ENCODE data around the gene NBEA.
"Not testable (repeated sequence)": the region's sequence is repeated elsewhere in the genome, so short reads cannot be mapped to it uniquely, and the experiment has no call there.

NBEA gene

DNA sequence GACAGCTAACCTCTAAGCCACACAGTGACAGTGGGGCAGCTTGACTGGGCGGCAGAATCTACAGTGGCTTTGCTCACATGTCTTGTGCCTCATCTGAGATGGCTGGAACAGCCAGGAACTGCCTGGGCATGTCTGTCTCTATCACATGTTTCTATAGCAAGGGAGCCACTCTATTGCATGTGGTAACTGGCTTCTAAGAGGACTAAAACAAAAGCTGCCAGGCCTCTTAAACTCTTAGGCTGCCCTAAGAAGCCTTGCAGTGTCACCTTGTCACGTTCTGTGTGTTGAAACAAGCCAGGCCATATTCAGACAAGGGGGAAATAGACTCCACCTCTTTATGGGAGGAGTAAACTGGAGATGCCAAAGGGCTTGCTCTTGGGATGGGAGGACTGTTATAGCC lies 657.3 kb downstream of the NBEA start:
- FAIRE-seq, result no peak

DNA sequence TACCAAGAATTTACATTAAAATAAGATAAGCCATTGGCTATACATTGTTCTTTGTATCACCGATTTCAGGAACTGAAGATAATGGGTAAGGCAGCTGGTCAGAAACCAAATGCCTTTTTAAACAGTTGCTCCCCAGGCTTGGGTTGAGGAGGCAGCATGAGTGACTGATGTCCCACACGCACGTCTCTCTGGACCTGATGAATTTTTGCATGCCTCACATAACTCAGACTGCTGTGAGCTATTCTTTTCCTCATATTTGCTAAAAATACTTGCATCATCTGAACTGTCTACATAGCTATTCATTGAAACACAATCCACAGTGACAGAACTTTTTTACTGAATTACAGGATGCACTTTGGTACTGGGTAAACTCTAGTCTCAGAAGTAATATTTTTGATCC lies 658.1 kb downstream of the NBEA start:
- FAIRE-seq, result no peak

DNA sequence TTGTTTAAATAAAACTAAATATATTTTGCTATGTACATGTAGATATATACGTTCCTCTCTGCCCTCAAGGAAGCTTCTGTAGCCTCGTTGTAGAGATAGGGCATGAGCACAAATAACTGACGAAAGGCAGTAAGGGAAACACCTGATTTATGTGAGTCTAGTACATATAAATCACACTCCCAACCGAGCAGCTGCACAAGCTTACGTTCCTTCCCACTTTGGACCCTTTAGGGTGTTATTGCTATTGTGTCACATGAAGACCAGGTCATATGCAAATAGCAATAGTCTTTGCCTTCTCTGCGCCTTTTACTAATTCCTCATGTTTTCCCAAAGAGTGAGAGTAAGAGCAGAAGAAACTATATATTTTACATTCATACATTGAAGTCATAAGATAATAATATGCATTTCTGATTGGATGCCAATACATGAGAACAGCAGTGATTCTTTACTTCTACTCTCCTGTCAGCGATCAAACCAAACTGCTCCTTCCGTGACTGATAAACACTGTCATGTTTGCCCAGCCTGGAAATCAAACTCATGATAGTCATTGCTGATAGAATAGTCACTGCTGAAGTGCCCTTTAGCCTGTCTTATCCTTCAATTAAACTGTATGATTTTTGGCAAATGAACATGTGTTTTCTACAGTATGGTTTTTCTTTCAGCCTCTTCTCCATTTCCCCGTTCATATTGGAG lies 661.7 kb downstream of the NBEA start:
- FAIRE-seq, result no peak

DNA sequence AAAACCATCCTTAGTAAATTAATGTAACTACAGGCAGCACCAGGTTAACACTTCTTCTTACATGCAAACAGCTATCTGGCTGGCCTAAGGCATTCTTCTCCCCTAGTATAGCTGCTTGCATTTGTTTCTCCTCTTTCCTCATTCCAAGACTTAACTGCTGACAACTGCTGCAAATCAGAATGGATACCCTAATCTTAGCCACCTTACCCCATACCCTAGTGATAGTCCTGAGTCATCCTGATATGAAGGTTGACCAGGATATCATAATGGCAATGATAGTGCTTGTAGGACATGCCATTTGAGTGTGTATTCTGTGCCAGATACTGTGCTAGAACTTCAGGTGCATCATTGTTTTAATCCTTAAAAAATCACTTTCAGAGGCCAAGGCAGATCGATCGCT lies 672.6 kb downstream of the NBEA start:
- FAIRE-seq, result no peak

DNA sequence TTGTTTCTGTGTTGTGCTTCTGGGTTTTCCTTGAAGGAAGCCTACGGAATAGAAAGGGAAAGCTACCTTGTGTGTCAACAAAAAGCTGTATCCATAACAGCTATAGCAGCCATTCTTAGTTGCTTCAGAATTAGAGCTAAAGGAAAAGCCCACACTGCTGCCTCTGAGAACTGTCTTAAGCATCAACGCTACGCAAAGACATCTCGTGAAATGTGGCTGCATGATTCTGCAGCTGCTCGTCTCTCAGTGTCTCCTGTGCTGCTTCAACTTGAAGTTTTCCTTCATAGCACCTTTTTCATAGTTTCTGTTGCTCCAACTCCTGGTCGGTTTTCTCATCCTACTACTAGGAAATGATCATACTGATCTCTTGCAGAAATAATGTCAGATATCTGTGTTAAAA lies 675.4 kb downstream of the NBEA start:
- no peak for FAIRE-seq

DNA sequence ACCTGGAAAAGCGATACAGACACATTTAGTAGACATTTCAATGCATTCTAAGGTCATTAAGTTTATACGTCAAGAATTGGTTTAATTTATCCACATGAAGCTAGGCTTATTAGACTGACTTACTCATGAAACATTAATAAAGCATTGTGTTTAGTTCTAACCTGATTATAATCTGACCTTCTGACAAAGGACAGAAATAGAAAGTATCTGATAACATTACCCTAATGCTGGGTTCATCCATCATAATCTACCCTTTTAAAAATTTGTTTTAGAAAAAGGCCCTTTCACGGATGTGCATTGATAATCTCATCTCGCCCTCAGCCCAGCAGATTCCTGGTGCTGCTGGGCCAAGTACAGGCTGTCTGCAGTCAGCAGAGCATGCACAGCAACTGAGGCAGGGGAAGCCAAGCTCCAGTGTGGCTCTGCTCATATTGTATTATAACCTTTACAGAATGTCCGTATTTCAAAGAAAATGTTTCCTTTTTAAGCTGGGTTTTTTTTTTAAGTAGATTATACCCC lies 676.6 kb downstream of the NBEA start:
- FAIRE-seq, result no peak

DNA sequence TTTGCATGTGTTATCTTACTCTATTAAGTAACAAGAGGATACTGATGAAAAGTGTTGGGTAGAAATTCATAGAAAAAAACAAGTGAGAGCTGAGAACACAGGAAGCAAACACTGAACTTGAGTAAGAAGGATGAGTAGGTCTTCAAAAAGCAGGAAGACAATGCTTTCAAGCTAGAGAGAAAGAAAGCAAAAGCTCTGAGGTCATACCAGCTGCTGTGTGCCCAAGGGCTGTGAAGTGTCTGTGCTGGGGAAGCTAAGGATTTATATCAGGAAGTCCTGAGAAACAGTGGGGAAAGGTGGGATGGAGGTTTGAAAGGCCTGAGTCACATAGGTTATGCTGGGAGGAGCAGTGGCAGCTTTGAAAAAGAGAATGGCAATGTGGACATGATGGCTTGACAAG lies 679.9 kb downstream of the NBEA start:
- FAIRE-seq, result no peak

DNA sequence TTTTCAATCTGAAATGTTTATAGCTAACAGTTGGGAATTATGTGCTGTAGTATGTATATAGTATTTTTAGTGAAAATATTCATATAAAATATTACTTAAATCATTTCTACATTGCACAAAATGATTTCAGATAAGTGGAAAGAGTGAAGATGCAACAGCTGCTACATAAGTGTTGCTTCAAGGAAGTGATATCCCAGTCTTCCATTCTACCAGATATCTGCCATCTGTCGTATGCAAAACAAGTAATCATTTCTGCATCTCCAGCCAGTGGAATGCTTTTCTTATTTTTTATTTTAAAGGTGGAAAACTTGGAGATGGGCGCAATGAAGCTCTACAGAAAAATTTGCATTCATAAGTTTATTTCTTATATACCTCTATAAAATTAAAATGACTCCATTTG lies 687.0 kb downstream of the NBEA start:
- no peak for FAIRE-seq

DNA sequence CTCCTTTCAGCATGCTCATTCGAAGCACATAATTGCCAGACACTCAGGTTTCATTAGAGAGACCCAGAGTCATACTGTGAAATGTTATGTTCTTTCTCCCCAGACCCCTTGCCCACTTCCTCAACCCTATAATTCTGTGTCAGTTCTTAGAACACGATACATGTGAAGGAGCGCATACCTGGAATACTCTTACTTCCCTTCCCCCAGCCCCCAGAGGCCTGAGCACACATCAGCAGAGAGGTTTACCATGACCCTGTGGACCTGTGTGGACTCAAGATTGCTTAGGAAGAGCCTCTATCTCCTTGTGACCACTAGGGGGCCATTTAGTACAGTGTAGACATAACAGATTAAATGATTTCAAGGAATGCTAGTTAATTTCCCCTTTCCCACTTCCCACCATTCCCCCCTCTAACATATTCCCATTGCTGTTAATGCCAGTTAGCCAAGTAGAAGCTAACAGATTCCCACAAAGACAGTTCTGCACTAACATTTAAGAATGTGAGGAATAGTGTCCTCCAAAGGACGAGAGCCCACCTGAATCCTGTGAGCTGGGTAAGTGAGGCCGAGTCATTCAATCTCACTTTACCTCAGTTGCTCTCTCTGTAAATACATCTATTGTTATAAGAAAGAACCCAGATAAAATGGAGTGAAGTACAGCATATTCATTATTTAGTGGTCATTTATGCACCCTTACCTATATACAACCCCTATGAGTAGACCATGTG lies 688.6 kb downstream of the NBEA start:
- FAIRE-seq, result no peak

DNA sequence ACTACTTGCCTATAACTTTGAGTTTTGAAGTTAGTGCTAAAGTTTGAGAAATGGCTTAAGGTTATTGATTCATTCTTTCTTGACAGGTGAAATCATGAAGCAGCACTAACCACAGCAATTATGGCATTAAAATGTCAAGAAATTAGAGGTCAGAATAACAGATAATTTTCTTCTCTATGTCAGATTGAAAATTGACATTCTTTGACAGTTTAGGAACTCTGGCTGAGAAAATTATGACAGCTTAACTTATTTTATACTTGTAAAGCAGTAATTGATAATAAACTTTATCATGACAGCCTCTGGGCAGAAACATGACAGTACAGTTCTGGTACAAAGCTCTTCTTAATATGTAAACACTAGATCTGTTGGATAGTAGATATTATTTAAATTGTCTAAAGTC lies 689.6 kb downstream of the NBEA start:
- no peak for FAIRE-seq

DNA sequence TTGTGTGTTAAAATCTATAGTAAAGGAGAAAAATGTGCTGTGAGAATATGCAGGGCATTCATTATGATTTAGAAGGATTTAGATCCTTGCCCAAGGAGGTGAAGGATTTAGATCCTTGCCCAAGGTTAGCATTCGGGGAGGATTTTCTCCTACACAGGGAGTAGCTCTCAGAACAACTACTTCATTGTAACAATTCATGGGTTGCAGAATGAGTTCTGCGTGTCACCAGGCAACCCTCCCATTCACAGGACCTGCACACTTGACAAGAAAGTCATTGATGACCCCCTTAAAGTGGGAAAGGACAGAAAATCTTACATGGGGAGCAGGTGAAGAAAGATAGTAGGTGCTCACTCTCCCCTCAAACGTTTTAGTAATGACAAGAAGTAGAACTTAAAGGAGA lies 701.6 kb downstream of the NBEA start:
- FAIRE-seq, result no peak

DNA sequence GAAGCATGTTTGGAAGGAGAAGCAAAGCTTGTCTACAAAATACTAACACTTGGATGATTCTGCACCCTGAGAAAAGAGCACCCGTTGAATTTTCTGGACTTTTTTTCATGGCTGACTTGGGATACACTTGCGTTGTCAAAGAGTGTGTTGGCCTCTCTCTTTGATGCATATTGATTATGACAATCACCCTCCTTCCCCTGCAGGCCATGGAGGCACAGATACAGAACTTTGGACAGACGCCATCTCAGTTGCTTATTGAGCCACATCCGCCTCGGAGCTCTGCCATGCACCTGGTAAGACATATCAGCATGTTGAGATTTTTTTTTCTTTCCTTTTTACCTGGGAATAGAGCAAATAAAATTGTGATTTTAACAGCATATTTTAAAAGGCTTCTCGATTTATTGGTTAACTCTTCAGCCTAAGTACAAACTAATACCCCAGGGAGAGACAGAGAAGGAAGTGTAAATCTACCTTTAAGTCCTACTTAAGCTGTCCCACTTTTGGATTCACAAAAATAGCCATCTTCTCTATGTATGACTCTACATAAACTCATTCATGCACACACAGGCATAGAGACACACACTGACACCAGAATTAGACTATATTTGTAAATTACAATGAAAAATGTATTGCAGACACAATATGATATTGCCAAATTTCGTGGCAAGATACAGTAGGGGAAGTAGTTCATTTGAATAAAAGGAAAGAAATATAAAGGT lies 704.1 kb downstream of the NBEA start:
- FAIRE-seq, result no peak

DNA sequence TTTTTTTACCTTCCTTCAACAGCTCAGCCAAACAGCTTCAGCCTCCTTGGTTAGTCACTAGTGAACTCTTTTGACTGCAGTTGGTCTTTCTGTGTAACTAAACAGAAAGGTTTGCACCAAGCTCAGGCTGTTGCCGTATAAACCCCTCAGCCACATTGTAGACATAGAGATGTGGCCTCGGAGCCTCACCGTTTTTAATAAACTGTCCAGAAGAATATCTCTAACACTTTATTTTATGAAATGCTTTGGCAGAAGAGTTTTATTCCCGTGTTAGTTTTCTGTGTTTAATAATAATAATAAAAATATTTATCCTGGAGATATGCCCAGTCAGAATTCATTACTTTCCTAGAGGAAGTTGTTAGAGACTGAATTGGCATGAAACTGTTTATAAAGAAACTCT lies 706.1 kb downstream of the NBEA start:
- no peak for FAIRE-seq

DNA sequence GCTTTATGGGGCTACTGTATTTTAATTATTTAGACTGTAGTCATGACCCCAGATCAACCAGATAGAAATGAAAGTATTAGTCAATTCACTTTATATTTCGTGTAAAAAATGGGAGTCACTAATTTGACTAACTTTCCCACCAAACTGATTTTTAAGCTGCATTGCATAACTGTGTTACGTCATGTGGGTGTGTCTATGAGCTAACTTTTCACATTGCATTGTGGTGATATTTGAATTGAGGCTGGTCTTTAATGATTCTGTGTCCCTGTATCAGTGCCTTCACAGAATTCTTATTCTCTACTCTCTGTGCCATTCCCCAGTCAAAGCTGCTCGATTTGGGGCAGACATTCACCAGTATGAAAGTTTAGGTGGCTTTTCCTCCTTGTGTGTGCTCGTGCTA lies 707.1 kb downstream of the NBEA start:
- no peak for FAIRE-seq

DNA sequence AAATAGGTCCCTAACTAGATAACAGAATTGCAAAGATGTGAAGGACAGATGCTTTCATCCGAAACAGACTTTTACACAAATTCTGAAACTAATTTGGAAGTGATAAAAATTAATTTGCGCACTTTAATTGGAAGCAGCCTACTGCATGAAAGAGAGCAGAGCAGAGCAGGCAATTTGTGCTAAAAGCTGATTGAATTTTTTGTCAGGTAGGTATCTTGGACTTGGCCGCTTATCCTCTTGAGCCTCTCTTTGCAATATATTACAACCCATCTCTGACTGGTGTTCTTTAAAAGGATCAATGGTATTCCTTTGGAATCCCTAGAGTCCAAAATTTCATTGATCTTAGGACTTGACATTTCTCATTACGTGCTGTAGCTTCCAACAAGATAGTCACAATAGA lies 717.7 kb downstream of the NBEA start:
- FAIRE-seq, result no peak

DNA sequence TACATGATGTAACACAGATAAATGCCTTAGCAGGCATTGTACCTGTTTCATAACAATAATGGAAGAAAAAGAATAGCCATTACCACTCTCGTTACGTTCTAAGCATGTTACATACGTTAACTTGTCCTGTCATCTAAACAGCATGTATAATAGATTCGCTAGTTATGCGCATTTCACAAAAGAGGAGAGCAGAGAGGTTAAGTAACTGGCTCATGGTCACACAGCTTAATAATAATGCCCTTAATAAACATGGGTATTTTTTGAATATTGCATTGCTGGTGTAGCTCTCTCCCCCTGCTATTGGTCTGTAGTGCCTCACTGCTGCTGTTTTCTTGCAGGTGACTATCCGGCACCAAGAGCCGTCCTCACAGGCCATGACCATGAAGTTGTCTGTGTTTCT lies 722.7 kb downstream of the NBEA start:
- no peak for FAIRE-seq

DNA sequence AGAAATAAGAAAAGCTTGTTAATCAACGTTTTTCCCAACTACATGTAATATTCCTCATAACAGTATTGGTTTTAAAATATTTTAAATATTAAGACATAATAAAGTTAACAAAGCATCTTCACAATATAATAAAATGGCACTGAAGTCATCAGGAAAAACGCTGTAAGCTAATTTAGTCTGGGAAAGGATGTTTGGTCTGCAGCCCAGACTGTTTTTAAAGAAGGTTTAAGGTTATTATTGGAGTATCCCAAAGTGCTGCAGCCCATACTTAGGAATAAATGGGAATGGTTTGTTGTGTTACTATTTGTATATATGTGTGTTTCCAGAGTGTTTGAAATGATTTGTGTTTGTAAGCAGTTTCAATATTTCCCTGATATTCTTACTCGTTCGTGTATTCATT lies 727.3 kb downstream of the NBEA start:
- peak; percentile 17 for FAIRE-seq

DNA sequence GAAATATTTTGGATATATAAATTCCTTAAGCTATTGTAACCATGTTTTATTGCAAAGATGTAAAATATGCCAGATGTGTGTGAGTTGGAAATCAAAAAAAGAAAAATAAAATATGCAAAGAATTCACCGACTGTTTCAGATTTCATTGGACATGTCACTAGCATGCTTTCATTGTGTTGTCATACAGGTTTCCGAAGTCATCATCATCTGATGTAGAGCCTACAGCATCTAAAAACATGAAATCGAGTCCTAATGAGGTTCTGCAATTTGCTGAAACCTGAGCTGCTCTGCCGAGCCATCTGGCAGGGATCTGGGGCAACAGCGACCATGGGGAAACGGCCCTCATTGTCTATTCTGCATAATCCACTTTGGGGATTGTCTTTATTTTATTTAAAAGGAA lies 730.5 kb downstream of the NBEA start:
- no peak for FAIRE-seq

DNA sequence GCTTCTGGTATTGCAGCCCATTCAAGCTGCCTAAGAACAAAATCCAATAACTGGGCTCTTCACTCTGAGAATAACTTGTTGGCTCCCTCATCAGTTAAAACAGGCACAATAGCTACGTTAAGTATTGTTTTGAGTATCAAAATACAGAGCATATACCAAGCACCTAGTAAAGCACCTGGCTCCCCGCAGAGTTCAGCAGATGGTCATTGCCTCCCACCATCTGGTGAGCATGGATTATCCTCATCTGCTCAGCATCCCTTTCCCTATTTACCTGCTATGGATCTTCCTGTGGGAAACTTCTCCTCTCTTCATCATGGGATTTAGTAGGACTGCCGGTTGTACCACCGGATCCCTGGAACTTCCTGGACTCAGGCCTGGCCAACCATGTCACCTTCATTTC lies 733.6 kb downstream of the NBEA start:
- no peak for FAIRE-seq

DNA sequence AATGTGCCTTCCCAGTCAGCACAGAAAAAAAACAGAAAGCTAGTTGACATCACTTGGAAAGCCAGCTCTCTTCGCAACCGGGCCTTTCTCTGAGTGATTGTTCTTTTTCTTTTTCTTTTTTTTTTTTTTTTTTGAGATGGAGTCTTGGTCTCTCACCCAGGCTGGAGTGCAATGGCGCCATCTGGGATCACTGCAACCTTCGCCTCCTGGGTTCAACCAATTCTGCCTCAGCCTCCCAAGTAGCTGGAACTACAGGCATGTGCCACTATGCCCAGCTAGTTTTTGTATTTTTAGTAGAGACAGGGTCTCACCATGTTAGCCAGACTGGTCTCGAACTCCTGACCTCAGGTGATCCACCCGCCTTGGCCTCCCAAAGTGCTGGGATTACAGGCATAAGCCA lies 735.8 kb downstream of the NBEA start:
- not testable (repeated sequence) for FAIRE-seq

DNA sequence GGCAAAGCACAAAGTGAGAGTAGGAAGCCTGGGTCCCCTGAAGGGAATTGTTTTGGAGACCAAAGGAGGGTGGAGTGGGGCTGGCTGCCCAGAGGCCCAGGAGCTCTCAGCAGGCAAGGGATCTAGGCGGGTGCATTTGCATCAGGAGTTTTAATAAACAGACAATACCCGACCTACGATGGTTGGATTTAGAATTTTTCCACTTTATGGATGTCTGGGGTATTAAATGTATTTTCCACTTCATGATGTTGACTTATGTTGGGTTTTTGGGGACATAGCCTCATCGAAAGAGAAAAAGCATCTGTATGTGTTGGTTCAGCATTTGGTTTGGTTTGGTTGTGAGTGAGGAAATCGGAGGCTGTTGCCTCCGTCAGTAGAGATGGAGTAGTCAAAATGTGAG lies 739.6 kb downstream of the NBEA start:
- no peak for FAIRE-seq

DNA sequence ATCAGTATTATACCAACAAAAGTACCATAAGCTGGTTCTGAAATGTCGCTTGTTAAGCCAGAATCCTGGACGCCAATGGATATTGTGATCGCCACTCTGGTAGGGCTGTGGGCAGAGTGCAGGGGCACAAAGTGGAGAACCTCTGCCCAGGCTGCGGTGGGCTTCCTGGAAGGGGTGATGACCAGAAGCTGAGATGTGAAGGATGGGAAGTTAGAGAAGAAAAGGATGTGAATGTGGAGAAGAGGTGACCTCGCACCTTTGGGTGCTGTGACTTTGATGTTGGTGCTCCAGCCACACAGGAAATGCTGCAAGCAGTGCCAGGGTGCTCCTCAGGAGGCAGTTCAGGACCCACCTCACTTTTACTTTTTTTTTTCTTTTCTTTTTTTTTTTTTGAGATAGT lies 742.4 kb downstream of the NBEA start:
- no peak for FAIRE-seq

DNA sequence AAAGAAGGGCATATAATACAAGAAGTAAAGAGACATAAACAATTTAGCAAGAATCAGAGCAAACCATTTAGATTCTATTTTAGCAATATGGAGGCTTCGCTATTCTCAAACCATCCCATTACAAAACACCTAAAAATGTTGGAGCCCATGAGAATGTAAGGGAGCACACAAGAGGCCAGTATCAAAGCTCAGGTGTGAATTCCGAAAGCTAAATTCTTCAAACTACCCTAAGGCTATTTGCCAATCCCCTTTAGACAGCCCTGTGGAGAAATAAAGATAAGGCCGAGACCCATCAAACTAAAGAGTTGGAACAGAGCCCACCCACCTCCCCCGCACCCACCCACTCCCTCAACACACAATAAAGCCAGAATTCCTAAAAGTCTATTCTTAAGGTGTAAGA lies 745.3 kb downstream of the NBEA start:
- no peak for FAIRE-seq

DNA sequence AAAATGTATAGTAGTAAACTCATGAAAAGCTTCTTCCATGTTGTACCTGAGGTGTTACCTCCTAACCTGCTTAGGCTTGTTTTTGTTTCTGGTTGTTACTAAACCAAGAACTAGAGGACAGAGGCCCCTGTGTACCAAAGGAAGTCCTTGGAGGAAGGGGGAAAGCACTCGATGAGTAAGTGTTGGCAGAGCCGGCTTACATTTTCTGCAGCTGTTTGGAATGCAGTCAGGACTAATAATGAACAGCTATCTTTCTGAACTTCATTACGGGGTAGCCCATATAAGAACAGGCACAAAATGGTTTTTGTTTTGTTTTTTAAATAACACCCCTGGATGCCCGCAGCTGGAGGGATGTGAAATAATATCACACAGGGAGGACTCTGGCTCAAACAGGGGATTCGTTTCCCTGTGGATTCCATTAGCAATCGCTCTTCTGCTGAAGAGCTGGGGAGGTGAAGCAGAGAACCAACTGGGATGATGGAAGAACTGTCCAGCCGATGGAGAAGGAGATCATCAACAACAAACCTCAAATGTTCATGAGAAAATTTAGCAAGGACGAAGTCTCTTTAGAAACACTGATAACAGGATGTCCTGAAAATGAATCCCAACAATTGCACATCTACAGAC lies 748.6 kb downstream of the NBEA start:
- no peak for FAIRE-seq
